BJ (cell line): ENCODE results near the gene PFAS. TPM values are rescaled to one million over a fixed set of nuclear protein-coding genes. Genes with fewer than 3 reads are reported as not detected.
A peak's percentile ranks its signal among the peaks of the same experiment; 100 is the strongest.
"Not testable (repeated sequence)": the region's sequence is repeated elsewhere in the genome, so short reads cannot be mapped to it uniquely, and the experiment has no call there.

Experiments used
- CTCF ChIA-PET: fragments of 350-600 bp; formaldehyde crosslinking; extraction: SDS; loops from one replicate; lab custom pipeline; 2021; ENCODE audit warnings: antibody characterized with exemption, inconsistent platforms; lab: Yijun Ruan, JAX
- POLR2A ChIA-PET: fragments of 300-600 bp; sonication (Branson Sonifier 250); formaldehyde crosslinking; extraction: SDS; loops from one replicate; lab custom pipeline; 2021; ENCODE audit warnings: antibody characterized with exemption; lab: Charles Lee
- DNase-seq: peaks from one replicate; pipeline ENCODE4 v3.0.0-alpha.2; 2011; ENCODE audit warnings: low read depth
- H3K27me3 ChIP-seq: 2 replicates; pipeline ENCODE4 v1.6.0; 2011; ENCODE audit warnings: low read length; ENCODE audit not compliant: control insufficient read depth, insufficient read depth
- H3K36me3 ChIP-seq: 2 replicates; pipeline ENCODE4 v1.5.1; 2011; ENCODE audit warnings: low read length; ENCODE audit not compliant: control insufficient read depth, insufficient read depth
- H3K4me3 ChIP-seq: 2 replicates; pipeline ENCODE4 v1.5.1; 2011; ENCODE audit warnings: low read depth, mild to moderate bottlenecking, control low read depth, low read length
- polyA plus RNA-seq: library from polyadenylated mRNA; depleted of rRNA; stranded (reverse); fragments of >200 nt; gene quantifications from 2 replicates; pipeline ENCODE4 v1.2.3, GENCODE V29; 2011
- TF ChIP-seq, protein P1 (sequence below): IDR thresholded peaks from 2 replicates; pipeline ENCODE4 v1.5.1; 2011; ENCODE audit warnings: low read depth, mild to moderate bottlenecking, control low read depth, inconsistent platforms, low read length, moderate library complexity; ENCODE audit not compliant: insufficient read depth

PFAS gene
- polyA plus RNA-seq, 1 experiment: 15.6 TPM

DNA sequence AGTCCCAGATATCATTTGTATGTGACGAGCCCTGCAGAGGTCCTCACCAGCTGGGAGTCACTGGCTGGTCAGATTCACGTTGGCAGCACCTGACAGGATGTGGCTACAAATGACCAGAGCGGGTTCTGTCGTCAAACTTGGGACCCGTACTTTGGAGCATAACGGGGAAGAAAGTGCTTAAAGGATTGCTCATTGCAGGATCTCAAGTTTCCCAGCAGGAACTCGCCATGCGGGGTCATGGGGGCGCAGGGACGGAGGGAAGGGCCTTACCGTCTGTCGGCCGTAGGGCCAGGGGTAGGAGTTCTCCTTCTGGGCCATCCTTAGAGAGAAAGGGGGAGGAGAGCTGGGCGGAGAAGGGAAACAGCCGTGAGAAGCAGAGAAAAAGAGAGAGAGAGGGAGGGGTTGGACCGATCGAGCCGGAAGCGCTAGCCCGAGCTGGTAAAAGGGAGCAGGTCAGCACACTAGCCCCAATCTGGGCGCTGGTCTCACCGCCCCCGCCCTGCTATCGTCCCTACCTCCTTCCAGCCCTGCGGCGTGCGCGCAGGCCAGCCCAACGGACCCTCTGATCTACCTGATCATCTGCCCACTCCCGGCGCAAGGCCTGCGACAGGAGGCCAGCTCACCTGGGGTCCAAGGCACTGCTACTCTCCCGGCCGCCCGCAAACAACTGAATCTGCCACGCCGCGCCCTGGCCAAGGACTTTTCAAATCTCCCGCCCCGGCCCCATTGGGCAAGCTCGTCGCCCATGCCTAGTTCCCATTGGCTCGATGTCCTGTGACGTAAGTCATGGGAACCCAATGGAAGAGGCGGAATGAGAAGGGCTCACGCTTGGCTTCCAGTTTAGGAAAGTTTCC is 39.0 kb upstream of the PFAS start, which contains the start of gene AURKB:
AURKB (minus strand) TSS at position 669 of the 854 bp plus-strand sequence; CDS start at position 318, 351 bp downstream.
- H3K36me3 ChIP-seq: no peaks in the 10 kb centered on the region
- peak; percentile 70 for DNase-seq
- H3K4me3 ChIP-seq: peak within 1 kb of the TSS; percentile 83
- ChIA-PET POLR2A (interaction anchor here (0.7 to 1.0 kb wide), 2 partner anchors 11 to 20 kb away, joined by 6 to 8 read pairs; partner anchors contain the start of gene BORCS6), CTCF (interaction anchor here (0.9 to 1.4 kb wide), 3 partner anchors 83 to 136 kb away, joined by 3 read pairs; no protein-coding TSS in a partner anchor)
- TF ChIP-seq, protein P1, sequence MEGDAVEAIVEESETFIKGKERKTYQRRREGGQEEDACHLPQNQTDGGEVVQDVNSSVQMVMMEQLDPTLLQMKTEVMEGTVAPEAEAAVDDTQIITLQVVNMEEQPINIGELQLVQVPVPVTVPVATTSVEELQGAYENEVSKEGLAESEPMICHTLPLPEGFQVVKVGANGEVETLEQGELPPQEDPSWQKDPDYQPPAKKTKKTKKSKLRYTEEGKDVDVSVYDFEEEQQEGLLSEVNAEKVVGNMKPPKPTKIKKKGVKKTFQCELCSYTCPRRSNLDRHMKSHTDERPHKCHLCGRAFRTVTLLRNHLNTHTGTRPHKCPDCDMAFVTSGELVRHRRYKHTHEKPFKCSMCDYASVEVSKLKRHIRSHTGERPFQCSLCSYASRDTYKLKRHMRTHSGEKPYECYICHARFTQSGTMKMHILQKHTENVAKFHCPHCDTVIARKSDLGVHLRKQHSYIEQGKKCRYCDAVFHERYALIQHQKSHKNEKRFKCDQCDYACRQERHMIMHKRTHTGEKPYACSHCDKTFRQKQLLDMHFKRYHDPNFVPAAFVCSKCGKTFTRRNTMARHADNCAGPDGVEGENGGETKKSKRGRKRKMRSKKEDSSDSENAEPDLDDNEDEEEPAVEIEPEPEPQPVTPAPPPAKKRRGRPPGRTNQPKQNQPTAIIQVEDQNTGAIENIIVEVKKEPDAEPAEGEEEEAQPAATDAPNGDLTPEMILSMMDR: no peak
- H3K27me3 ChIP-seq: no peaks in the 10 kb centered on the region

DNA sequence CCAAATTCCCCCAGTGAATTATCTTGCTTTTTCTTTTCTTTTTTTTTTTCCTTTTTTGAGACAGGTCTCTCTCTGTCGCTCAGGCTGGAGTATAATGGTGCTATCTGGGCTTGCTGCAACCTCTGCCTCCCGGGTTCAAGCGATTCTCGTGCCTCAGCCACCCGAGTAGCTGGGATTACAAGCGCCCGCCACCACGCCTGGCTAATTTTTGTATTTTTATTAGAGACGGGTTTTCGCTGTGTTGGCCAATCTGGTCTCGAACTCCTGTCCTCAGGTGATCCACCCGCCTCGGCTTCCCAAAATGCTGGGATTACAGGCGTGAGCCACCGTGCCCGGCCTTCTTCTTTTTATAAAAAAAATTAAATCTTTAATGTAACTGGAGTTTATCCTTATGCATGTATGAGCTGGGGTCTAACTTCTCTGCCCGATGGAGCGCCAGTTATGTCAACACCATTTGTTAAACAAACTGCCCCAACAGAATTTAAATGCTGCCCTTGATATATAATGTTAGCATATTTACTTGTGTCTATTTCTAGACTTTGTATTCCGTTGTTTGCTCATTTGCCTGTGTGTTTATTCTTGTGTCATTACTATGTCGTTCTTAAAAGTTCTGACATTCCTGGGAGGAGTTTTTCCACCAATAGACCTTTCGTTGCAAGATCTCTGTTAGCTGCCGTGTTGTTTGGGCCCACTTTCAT is 38.2 kb upstream of the PFAS start:
- H3K4me3 ChIP-seq: peak overlapping the region; percentile 83
- ChIA-PET CTCF (interaction anchor here (0.6 to 1.4 kb wide), 5 partner anchors 9 to 151 kb away, joined by 3 read pairs; no protein-coding TSS in a partner anchor), POLR2A (interaction anchor here (0.7 to 1.0 kb wide), 2 partner anchors 10 to 21 kb away, joined by 6 to 8 read pairs; partner anchors contain the start of gene BORCS6)
- DNase-seq: no peak
- H3K27me3 ChIP-seq: no peaks in the 10 kb centered on the region
- no peaks in the 10 kb centered on the region for H3K36me3 ChIP-seq
- TF ChIP-seq, protein P1: no peak

DNA sequence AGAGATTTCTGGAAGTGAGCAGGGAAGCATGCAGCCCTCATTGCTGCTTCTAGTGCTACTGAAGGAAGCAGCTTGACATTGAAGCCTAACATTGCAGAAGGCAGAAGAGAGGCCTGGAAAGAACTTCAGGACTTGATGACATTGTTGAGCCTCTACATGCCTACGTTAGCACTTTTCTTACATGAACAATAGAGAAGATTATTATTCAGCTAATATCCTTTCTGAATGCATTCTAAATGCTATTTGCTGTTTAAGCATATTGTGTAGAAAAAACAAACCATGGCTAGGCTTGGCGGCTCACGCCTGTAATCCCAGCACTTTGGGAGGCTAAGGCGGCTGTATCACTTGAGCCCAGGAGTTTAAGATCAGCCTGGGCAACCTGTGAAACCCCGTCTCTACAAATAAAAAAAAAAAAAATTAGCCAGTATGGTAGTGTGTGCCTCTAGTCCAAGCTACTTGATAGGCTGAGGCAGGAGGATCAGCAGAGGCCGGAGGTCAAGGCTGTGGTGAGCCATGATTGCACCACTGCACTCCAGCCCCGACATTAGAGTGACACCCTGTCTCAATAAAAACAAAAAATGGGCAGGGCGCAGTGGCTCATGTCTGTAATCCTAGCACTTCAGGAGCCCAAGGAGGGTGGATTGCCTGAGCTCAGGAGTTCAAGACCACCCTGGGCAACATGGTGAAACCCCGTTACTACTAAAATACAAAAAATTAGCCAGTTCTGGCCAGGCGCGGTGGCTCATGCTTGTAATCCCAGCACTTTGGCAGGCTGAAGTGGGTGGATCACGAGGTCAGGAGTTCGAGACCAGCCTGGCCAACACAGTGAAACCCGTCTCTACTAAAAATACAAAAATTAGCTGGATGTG is 36.5 kb upstream of the PFAS start:
- Histone ChIP-seq H3K27me3 (no peaks in the 10 kb centered on the region), H3K4me3 (no peak overlapping the region), H3K36me3 (no peaks in the 10 kb centered on the region)
- ChIA-PET CTCF (interaction anchor here (1.3 kb wide), 1 partner anchor 88 kb away, joined by 3 read pairs; no protein-coding TSS in a partner anchor), POLR2A (interaction anchor here (0.6 kb wide), 1 partner anchor 25 kb away, joined by 3 read pairs; no protein-coding TSS in a partner anchor)
- TF ChIP-seq, protein P1: no peak
- no peak for DNase-seq

DNA sequence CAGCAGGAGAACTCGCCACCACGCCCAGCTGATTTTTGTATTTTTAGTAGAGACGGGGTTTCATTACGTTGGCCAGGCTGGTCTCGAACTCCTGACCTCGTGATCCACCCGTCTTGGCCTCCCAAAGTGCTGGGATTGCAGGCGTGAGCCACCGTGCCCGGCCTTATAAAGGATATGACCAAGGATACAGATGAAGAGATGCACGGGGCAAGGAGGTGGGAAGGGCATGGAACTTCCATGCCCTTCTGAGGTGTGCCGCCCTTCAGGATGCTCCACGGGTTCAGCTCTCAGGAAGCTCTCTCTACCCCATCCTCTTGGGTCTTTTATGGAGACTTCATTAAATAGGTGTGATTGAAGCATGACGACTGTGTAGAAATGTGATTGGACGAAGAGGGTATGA is 35.1 kb upstream of the PFAS start:
- POLR2A ChIA-PET, H3K4me3 ChIP-seq, CTCF ChIA-PET, H3K27me3 ChIP-seq, H3K36me3 ChIP-seq, DNase-seq: not testable (repeated sequence)
